Testis (tissue), 3 donors: ENCODE data around the gene TBCD. TPM values are rescaled to one million over a fixed set of nuclear protein-coding genes. Genes with fewer than 3 reads are reported as not detected.

Experiments
- DNase-seq: peaks from one replicate; pipeline ENCODE4 v3.0.0-alpha.2; 2019
- H3K27ac ChIP-seq, 2 donors: fragments of 200-600 bp; sonication (generic); one replicate each; pipeline ENCODE4 v1.5.1; 2019
- H3K27me3 ChIP-seq: fragments of 200-600 bp; sonication (generic); one replicate; pipeline ENCODE4 v1.5.1; 2019
- H3K36me3 ChIP-seq: fragments of 200-600 bp; sonication (generic); one replicate; pipeline ENCODE4 v1.5.1; 2017; ENCODE audit warnings: low read depth; ENCODE audit errors: missing control alignments
- H3K4me1 ChIP-seq: fragments of 200-600 bp; sonication (generic); one replicate; pipeline ENCODE4 v1.5.1; 2019
- H3K4me3 ChIP-seq, 2 donors: fragments of 200-600 bp; sonication (generic); one replicate each; pipeline ENCODE4 v1.5.1; 2017 to 2019
- H3K9me3 ChIP-seq: fragments of 200-600 bp; sonication (generic); one replicate; pipeline ENCODE4 v1.5.1; 2017
- POLR2A ChIP-seq: fragments of 450-650 bp; IDR thresholded peaks from one replicate; pipeline ENCODE4 v1.6.1; 2017; ENCODE audit warnings: antibody characterized with exemption, mild to moderate bottlenecking, moderate library complexity
- WGBS, 2 donors: methylation state at CpG; one replicate each; pipeline ENCODE4 v1.1.5; 2018; 5-methylcytosine and 5-hydroxymethylcytosine counted together
- intact Hi-C: fragments of 100-400 bp; cut with DNase I; formaldehyde crosslinking; loops from one replicate; pipeline ENCODE4 v1.15.1; 2023; ENCODE audit warnings: low total_unique reads
- polyA plus RNA-seq: library from polyadenylated mRNA; stranded (reverse); fragments of 350-450 nt; fragmentation: Illumina TruSeq; extraction: RNeasy Lipid Tissue Mini Kit (QIAGEN cat#74804); gene quantifications from one replicate; pipeline ENCODE4 v1.2.3, GENCODE V29; 2014; ENCODE audit warnings: low read depth, low replicate concordance; ENCODE audit not compliant: insufficient read depth
- total RNA-seq, 2 donors: library from RNA; depleted of rRNA; stranded (reverse); fragments of >200 nt; gene quantifications; one replicate each; pipeline ENCODE4 v1.2.3, GENCODE V29; 2016
- TF ChIP-seq, protein P1 (sequence below), 3 experiments: fragments of 450-650 bp in 2 of 3; fragments of 200-600 bp in 1 of 3; sonication (generic) in 1 of 3; IDR thresholded peaks; one replicate each; pipeline ENCODE4 v1.5.1; 2016 to 2019; ENCODE audit warnings: antibody characterized with exemption in 3 of 3, mild to moderate bottlenecking in 2 of 3, moderate library complexity in 1 of 3

TBCD gene
- total and polyA plus RNA-seq, 3 donors from 2014 or later = 81.2 to 128 (median 115) TPM

DNA sequence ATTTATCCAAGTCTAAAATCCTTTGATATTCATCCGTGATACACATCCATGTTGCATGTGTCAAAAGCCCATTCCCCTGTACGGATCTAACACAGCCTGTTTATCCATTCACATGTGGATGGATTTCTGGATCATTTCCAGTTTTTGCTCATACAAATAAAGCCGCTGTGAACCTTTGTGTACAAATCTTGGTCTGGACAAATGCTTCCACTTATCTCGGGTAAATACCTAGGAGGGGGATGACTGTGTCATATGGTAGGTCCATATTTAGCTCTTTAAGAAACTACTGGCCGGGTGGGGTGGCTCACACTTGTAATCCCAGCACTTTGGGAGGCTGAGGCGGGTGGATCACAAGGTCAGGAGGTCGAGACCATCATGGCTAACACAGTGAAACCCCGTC, 6.3 kb upstream of the TBCD start:
- DNase-seq = no peak
- intact Hi-C loops = no loop called here
- H3K36me3 ChIP-seq = no peaks in the 10 kb centered on the region

DNA sequence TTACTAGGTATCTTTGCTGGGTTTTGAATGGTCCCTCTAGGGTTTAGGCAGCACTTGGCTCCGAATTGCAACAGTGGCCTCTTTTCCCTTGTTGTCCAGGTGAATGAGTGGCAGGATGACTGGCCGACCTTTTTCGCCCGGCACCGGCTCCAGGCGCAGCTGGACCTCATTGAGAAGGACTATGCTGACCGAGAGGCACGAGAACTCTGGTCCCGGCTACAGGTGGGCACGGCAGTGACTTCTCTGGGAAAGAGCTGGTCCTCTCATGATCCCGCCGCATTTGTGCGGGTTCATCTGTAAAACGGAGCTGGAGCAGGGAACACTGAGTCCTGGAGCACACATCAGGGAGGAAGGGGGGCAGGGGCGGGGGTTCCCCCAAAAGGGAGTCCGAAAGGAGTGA, 3.1 kb upstream of the TBCD start:
- DNase-seq = no peak
- 96 to 97% methylated on average over 11 to 16 of the region's 16 CpGs for WGBS, 2 donors

More for the DNA sequence above, 6.3 kb upstream of the TBCD start:
- WGBS, 2 donors = 83% methylated on average over 8 of the region's 8 CpGs
- H3K9me3 ChIP-seq = no peaks in the 10 kb centered on the region
- H3K27ac ChIP-seq = no peak overlapping the region
- no peak overlapping the region for H3K4me3 ChIP-seq
- no peaks in the 10 kb centered on the region for H3K4me1 ChIP-seq
- no peak for TF ChIP-seq POLR2A
- TF ChIP-seq, protein P1, sequence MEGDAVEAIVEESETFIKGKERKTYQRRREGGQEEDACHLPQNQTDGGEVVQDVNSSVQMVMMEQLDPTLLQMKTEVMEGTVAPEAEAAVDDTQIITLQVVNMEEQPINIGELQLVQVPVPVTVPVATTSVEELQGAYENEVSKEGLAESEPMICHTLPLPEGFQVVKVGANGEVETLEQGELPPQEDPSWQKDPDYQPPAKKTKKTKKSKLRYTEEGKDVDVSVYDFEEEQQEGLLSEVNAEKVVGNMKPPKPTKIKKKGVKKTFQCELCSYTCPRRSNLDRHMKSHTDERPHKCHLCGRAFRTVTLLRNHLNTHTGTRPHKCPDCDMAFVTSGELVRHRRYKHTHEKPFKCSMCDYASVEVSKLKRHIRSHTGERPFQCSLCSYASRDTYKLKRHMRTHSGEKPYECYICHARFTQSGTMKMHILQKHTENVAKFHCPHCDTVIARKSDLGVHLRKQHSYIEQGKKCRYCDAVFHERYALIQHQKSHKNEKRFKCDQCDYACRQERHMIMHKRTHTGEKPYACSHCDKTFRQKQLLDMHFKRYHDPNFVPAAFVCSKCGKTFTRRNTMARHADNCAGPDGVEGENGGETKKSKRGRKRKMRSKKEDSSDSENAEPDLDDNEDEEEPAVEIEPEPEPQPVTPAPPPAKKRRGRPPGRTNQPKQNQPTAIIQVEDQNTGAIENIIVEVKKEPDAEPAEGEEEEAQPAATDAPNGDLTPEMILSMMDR (IDR thresholded peaks at IDR 0.05) = no peak
- no peaks in the 10 kb centered on the region for H3K27me3 ChIP-seq

DNA sequence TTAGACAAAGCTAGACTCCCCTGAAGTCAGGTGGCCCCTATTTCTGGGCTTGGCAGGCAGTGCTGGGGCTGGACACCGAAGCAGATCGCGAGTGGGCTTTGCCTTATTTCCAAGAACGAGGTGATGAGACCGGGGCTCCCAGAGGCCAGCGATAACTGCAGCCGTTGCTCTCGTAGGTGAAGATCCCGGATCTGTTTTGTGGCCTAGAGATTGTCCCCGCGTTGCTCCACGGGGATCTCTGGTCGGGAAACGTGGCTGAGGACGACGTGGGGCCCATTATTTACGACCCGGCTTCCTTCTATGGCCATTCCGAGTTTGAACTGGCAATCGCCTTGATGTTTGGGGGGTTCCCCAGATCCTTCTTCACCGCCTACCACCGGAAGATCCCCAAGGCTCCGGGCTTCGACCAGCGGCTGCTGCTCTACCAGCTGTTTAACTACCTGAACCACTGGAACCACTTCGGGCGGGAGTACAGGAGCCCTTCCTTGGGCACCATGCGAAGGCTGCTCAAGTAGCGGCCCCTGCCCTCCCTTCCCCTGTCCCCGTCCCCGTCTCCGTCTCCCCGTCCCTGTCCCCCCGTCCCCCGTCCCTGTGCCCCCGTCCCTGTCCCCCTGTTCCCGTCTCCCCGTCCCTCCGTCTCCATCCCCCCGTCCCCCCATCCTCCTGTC, 1.5 kb upstream of the TBCD start:
- WGBS, 2 donors = 67 to 72% methylated on average over 22 to 40 of the region's 40 CpGs
- H3K27ac ChIP-seq = no peak overlapping the region

More for the DNA sequence above, 3.1 kb upstream of the TBCD start:
- Histone ChIP-seq H3K27me3 (no peaks in the 10 kb centered on the region), H3K4me3 (no peak overlapping the region), H3K4me1 (peaks cover 6% of the 10 kb centered on the region), H3K36me3 (no peaks in the 10 kb centered on the region), H3K9me3 (no peaks in the 10 kb centered on the region), H3K27ac (no peak overlapping the region)
- intact Hi-C loops = no loop called here
- TF ChIP-seq, protein P1 (IDR thresholded peaks at IDR 0.05) = no peak
- no peak for TF ChIP-seq POLR2A

DNA sequence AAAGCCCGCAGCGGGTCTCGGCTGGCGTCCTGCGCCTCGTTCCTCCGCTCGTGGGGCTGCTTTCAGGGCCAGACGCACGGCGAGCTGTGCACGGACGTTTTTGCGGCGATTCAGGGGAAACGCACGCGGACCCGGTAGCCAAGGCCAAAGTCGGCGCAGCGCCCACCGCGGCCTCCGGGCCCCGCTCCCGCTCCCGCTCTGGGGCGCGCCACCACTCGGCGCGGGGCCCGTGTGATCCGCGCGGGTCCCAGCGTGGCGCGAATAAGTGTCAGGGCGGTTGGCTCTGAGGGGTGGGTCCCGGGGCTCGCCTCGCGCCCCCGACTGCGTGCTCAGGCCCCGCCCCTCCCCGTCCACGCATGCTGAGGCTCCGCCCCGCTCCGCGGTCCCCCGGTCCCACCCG, 694 bp upstream of the TBCD start:
- peak overlapping the region in 1 of 2 donors; percentile 91 for H3K27ac ChIP-seq
- 5% methylated on average over 44 of the region's 56 CpGs; no CpG with 5 or more reads in 1 of the 2 donors for WGBS, 2 donors
- peak overlapping the region; percentile 49 to 53 for H3K4me3 ChIP-seq
- DNase-seq = no peak
- peaks cover 15% of the 10 kb centered on the region for H3K4me1 ChIP-seq
- intact Hi-C loops = no loop called here
- no peaks in the 10 kb centered on the region for H3K27me3 ChIP-seq
- TF ChIP-seq, protein P1 (IDR thresholded peaks at IDR 0.05) = no peak
- no peak for TF ChIP-seq POLR2A
- H3K9me3 ChIP-seq = no peaks in the 10 kb centered on the region
- no peaks in the 10 kb centered on the region for H3K36me3 ChIP-seq

More for the DNA sequence above, 1.5 kb upstream of the TBCD start:
- no peak for TF ChIP-seq POLR2A
- TF ChIP-seq, protein P1 (IDR thresholded peaks at IDR 0.05) = no peak
- Histone ChIP-seq H3K27me3 (no peaks in the 10 kb centered on the region), H3K36me3 (no peaks in the 10 kb centered on the region), H3K4me1 (peaks cover 15% of the 10 kb centered on the region), H3K4me3 (no peak overlapping the region), H3K9me3 (no peaks in the 10 kb centered on the region)
- intact Hi-C loops = no loop called here
- DNase-seq = peak; percentile 23
